K562 (cell line): ENCODE results near the gene ZSWIM3. TPM values are rescaled to one million over a fixed set of nuclear protein-coding genes. Genes with fewer than 3 reads are reported as not detected.

ENCODE experiments used
- BACH1 ChIP-seq: fragments of 200-800 bp; sonication (Bioruptor generic); IDR thresholded peaks from 2 replicates; pipeline ENCODE4 v1.6.1; 2016; ENCODE audit warnings: missing genetic modification characterization, missing compliant biosample characterization
- BCL6 ChIP-seq: fragments of 250-450 bp; sonication (Bioruptor Pico); IDR thresholded peaks from 2 replicates; pipeline ENCODE4 v1.4.0; 2020
- BRF1 ChIP-seq: IDR thresholded peaks from 3 replicates; pipeline ENCODE4 v1.6.1; 2011; ENCODE audit warnings: borderline replicate concordance, mild to moderate bottlenecking; ENCODE audit not compliant: insufficient read length; ENCODE audit errors: extremely low read depth
- CEBPB ChIP-seq: fragments of 450-650 bp; IDR thresholded peaks from 2 replicates; pipeline ENCODE4 v1.6.1; 2016; ENCODE audit warnings: missing genetic modification characterization, missing compliant biosample characterization
- CHCHD3 ChIP-seq: fragments of 250-450 bp; sonication (Bioruptor Pico); IDR thresholded peaks from 2 replicates; pipeline ENCODE4 v2.1.2; 2022; ENCODE audit warnings: mild to moderate bottlenecking
- EP300 ChIP-seq: IDR thresholded peaks from 2 replicates; pipeline ENCODE4 v1.6.1; 2012; ENCODE audit warnings: low read length, improper control_type of control experiment
- FOXJ2 ChIP-seq: fragments of 200-800 bp; sonication (Bioruptor generic); IDR thresholded peaks from 2 replicates; pipeline ENCODE4 v1.6.1; 2016; ENCODE audit warnings: missing genetic modification characterization, missing compliant biosample characterization
- HCFC1 ChIP-seq: IDR thresholded peaks from 2 replicates; pipeline ENCODE4 v1.6.1; 2012; ENCODE audit warnings: low read depth, low read length, improper control_type of control experiment
- HNRNPLL ChIP-seq: fragments of 200-400 bp; formaldehyde crosslinking; IDR thresholded peaks from 2 replicates; pipeline ENCODE4 v1.6.1; 2017; ENCODE audit warnings: low read length, low read depth, mild to moderate bottlenecking; ENCODE audit not compliant: poor library complexity, severe bottlenecking
- JUND ChIP-seq, 2 experiments: IDR thresholded peaks; 2 replicates in 1 of 2; 3 replicates in 1 of 2; pipeline ENCODE4 v1.6.1; 2011; ENCODE audit warnings: borderline replicate concordance in 2 of 2, low read depth in 2 of 2, low read length in 2 of 2, improper control_type of control experiment in 1 of 2, missing biosample characterization in 1 of 2, missing genetic modification characterization in 1 of 2, missing genetic modification reagents in 1 of 2
- POLR2A ChIP-seq: fragments of 450-650 bp; conservative IDR thresholded peaks from 2 replicates; pipeline ENCODE4 v1.6.1; 2016
- POLR3G ChIP-seq: IDR thresholded peaks from 2 replicates; pipeline ENCODE4 v1.6.1; 2011; ENCODE audit not compliant: insufficient read length, insufficient replicate concordance; ENCODE audit errors: extremely low read depth
- RB1 ChIP-seq: fragments of 450-650 bp; IDR thresholded peaks from 2 replicates; pipeline ENCODE4 v1.6.1; 2017; ENCODE audit warnings: low read depth, mild to moderate bottlenecking
- SMAD4 ChIP-seq: fragments of 250-450 bp; sonication (Bioruptor Pico); conservative IDR thresholded peaks from 2 replicates; pipeline ENCODE4 v1.8.0; 2021; ENCODE audit warnings: inconsistent platforms, mild to moderate bottlenecking, moderate library complexity
- STAG1 ChIP-seq: sonication (generic); formaldehyde crosslinking; IDR thresholded peaks from 2 replicates; pipeline ENCODE4 v1.5.0; 2020; ENCODE audit warnings: missing genetic modification reagents, borderline replicate concordance
- STAT5B ChIP-seq: fragments of 250-450 bp; sonication (Bioruptor Pico); IDR thresholded peaks from 2 replicates; pipeline ENCODE4 v1.8.0; 2021; ENCODE audit warnings: mild to moderate bottlenecking, inconsistent platforms
- TAF1 ChIP-seq: IDR thresholded peaks from 2 replicates; pipeline ENCODE4 v1.6.1; 2011; ENCODE audit warnings: mild to moderate bottlenecking, low read length, moderate library complexity; ENCODE audit not compliant: insufficient read depth, control insufficient read depth, severe bottlenecking; ENCODE audit errors: extremely low read depth
- TEAD2 ChIP-seq: fragments of 450-650 bp; IDR thresholded peaks from 2 replicates; pipeline ENCODE4 v1.6.1; 2016; ENCODE audit warnings: missing genetic modification characterization, control low read depth, missing compliant biosample characterization
- TOE1 ChIP-seq, 2 experiments: fragments of 450-650 bp in 1 of 2; sonication (generic) in 1 of 2; formaldehyde crosslinking in 1 of 2; IDR thresholded peaks; 2 replicates each; pipeline versions ENCODE4 v1.7.1 to v1.8.0; 2016 to 2022; ENCODE audit warnings: borderline replicate concordance in 2 of 2, mild to moderate bottlenecking in 2 of 2, antibody characterized with exemption in 1 of 2, inconsistent platforms in 1 of 2, low read depth in 1 of 2, missing genetic modification reagents in 1 of 2, moderate library complexity in 1 of 2
- YBX1 ChIP-seq: fragments of 450-650 bp; IDR thresholded peaks from 2 replicates; pipeline ENCODE4 v1.7.1; 2016; ENCODE audit warnings: mild to moderate bottlenecking
- ZFP30 ChIP-seq: fragments of 250-450 bp; sonication (Bioruptor Pico); IDR thresholded peaks from 2 replicates; pipeline ENCODE4 v1.8.0; 2022; ENCODE audit warnings: moderate library complexity, mild to moderate bottlenecking, inconsistent platforms, borderline replicate concordance
- ZFX ChIP-seq: sonication (generic); formaldehyde crosslinking; IDR thresholded peaks from 2 replicates; pipeline ENCODE4 v1.8.0; 2022; ENCODE audit warnings: mild to moderate bottlenecking, missing genetic modification reagents, moderate library complexity
- ZNF174 ChIP-seq: fragments of 250-450 bp; sonication (Bioruptor Pico); IDR thresholded peaks from 2 replicates; pipeline ENCODE4 v1.4.0; 2020; ENCODE audit warnings: mild to moderate bottlenecking
- ZNF239 ChIP-seq: fragments of 250-450 bp; sonication (Bioruptor Pico); IDR thresholded peaks from 2 replicates; pipeline ENCODE4 v1.4.0; 2020; ENCODE audit warnings: mild to moderate bottlenecking
- ZNF253 ChIP-seq: fragments of 250-450 bp; sonication (Bioruptor Pico); conservative IDR thresholded peaks from 2 replicates; pipeline ENCODE4 v1.6.1; 2021; ENCODE audit warnings: mild to moderate bottlenecking
- ZNF668 ChIP-seq: fragments of 250-450 bp; sonication (Bioruptor Pico); IDR thresholded peaks from 2 replicates; pipeline ENCODE4 v1.8.0; 2022; ENCODE audit warnings: mild to moderate bottlenecking, inconsistent platforms
- ZNF699 ChIP-seq: fragments of 250-450 bp; sonication (Bioruptor Pico); IDR thresholded peaks from 2 replicates; pipeline ENCODE4 v1.8.0; 2021; ENCODE audit warnings: mild to moderate bottlenecking, moderate library complexity; ENCODE audit not compliant: insufficient replicate concordance
- ZNF766 ChIP-seq: fragments of 200-800 bp; sonication (Bioruptor generic); conservative IDR thresholded peaks from 2 replicates; pipeline ENCODE4 v1.6.1; 2016; ENCODE audit warnings: missing genetic modification characterization, missing compliant biosample characterization
- ZZZ3 ChIP-seq: fragments of 450-650 bp; IDR thresholded peaks from 2 replicates; pipeline ENCODE4 v1.6.1; 2016; ENCODE audit warnings: antibody characterized with exemption, mild to moderate bottlenecking, moderate library complexity
- polyA plus RNA-seq, 8 experiments: library from polyadenylated mRNA; depleted of rRNA in 4 of 8; stranded (reverse) in 5 of 8; unstranded in 3 of 8; fragments of >200 nt; fragmentation: Nextera tagmentation in 2 of 8; fragmentation: Illumina TruSeq in 1 of 8; extraction: Ambion mirVana in 2 of 8; extraction: Trizol in 1 of 8; gene quantifications; 2 replicates each; pipeline versions ENCODE4 v1.2.1 to v1.2.3, GENCODE V29; 2011 to 2014; ENCODE audit warnings: inconsistent platforms in 1 of 8, missing spikeins in 1 of 8
- total RNA-seq, 7 experiments: library from RNA; depleted of rRNA in 6 of 7; stranded (reverse); fragments of >200 nt in 6 of 7; fragmentation: Illumina TruSeq in 2 of 7; extraction: Trizol in 2 of 7; gene quantifications; 2 replicates each; pipeline versions ENCODE4 v1.2.1 to v1.2.3, GENCODE V29; 2011 to 2021; ENCODE audit warnings: low replicate concordance in 1 of 7
- TF ChIP-seq, protein P1 (sequence below): fragments of 450-650 bp; conservative IDR thresholded peaks from 2 replicates; pipeline ENCODE4 v1.6.1; 2016; ENCODE audit warnings: missing genetic modification characterization, low read depth, mild to moderate bottlenecking, missing compliant biosample characterization, moderate library complexity

Gene ZSWIM3
- total and polyA plus RNA-seq, 9 of the 15 experiments (the other 6 are each of a cell fraction or from before 2014, with no cell fraction given), result 1.7 to 4.3 (median 2.9) TPM

DNA sequence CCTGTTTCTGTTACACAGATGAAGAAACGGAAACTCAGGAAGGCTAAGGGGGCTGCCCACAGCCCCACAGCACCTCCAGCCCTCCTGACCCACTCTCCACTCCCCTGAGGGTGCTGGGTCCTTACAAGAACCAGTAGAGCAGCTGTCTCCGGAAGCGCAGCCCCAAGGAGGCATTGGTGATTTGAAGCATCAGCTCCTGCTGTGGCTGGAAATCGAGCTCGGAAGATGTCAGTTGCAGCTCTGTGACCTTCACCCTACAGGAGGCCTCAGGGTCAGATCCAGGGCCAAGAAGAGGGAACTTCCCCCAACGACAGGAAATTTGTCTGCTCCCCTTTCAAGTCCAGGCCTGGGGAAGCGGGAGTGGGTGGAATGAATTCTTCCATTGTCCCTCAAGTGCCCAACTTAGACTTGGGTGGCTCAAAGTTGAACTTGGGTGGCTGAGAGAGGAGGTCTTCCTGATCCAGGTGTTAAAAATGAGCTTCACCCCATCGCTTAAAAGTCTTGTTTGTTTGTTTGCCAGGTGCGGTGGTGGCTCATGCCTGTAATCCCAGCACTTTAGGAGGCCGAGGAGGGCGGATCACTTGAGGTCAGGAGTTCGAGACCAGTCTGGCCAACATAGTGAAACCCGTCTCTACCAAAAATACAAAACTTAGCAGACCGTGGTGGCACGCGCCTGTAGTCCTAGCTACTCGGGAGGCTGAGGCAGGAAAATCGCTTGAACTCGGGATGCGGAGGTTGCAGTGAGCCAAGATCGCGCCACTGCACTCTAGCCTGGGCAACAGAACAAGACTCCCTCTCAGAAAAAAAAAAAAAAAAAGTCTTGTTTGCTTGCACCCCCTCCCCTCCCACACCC, 52.6 kb downstream of the ZSWIM3 start (continued):
- TF ChIP-seq TAF1 (peak; percentile 20), JUND (IDR thresholded peaks at IDR 0.05; ENCODE audit: borderline replicate concordance, low read depth, low read length) (no peak), JUND (tag; IDR thresholded peaks at IDR 0.05; ENCODE audit: borderline replicate concordance, low read depth, low read length) (no peak), ZNF766 (CRISPR knock-in tag) (0 out of 2 replicates have a peak, but pooled peaks have one; percentile 17), EP300 (no peak), POLR2A (no peak), ZZZ3 (no peak), STAT5B (CRISPR knock-in tag) (no peak), ZNF253 (CRISPR knock-in tag) (no peak), FOXJ2 (no peak), BACH1 (tag) (no peak), HNRNPLL (peak; percentile 27), TOE1 (IDR thresholded peaks at IDR 0.05; ENCODE audit: borderline replicate concordance) (no peak), TOE1 (CRISPR knock-in tag; IDR thresholded peaks at IDR 0.05; ENCODE audit: borderline replicate concordance, low read depth) (no peak), HCFC1 (no peak), CHCHD3 (CRISPR knock-in tag) (no peak), ZNF699 (CRISPR knock-in tag) (no peak), BRF1 (no peak), ZFP30 (CRISPR knock-in tag) (no peak), ZNF239 (CRISPR knock-in tag) (no peak), TEAD2 (no peak), ZNF668 (CRISPR knock-in tag) (no peak), POLR3G (no peak), ZNF174 (CRISPR knock-in tag) (no peak), SMAD4 (CRISPR knock-in tag) (0 out of 2 replicates have a peak, but pooled peaks have one; percentile 41), YBX1 (no peak), BCL6 (CRISPR knock-in tag) (no peak), STAG1 (CRISPR knock-in tag) (no peak), CEBPB (tag) (no peak), ZFX (CRISPR knock-in tag) (peak; percentile 63), RB1 (no peak)
- TF ChIP-seq, protein P1, sequence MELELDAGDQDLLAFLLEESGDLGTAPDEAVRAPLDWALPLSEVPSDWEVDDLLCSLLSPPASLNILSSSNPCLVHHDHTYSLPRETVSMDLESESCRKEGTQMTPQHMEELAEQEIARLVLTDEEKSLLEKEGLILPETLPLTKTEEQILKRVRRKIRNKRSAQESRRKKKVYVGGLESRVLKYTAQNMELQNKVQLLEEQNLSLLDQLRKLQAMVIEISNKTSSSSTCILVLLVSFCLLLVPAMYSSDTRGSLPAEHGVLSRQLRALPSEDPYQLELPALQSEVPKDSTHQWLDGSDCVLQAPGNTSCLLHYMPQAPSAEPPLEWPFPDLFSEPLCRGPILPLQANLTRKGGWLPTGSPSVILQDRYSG (tag), result 0 out of 2 replicates have a peak, but pooled peaks have one; percentile 40
